Measurements from ENCODE around the gene CPEB4. TPM values are rescaled to one million over a fixed set of nuclear protein-coding genes. Genes with fewer than 3 reads are reported as not detected.

The CPEB4 gene
- total and polyA plus RNA-seq, 9 of the 15 experiments (the other 6 are each of a cell fraction or from before 2014, with no cell fraction given): 7.4 to 21.3 (median 12.4) TPM

- peak; percentile 68 for TF ChIP-seq RBBP5 (IDR thresholded peaks at IDR 0.05; ENCODE audit: borderline replicate concordance, insufficient read depth, low read length, poor library complexity, severe bottlenecking)
- peak; percentile 13; the same call in 1 of the 2 replicates for TF ChIP-seq PHF8 (IDR thresholded peaks at IDR 0.05; ENCODE audit: borderline replicate concordance, low read length)
- no peak for TF ChIP-seq FUS (optimal IDR thresholded peaks at IDR 0.05; ENCODE audit: low read depth, low read length)
- no peak for TF ChIP-seq ZNF263 (CRISPR knock-in tag; IDR thresholded peaks at IDR 0.05; ENCODE audit: borderline replicate concordance)
- no peak; the same call in 1 of the 2 replicates for TF ChIP-seq NFATC3 (IDR thresholded peaks at IDR 0.05)
- peak; percentile 47; the same call in 1 of the 2 replicates for TF ChIP-seq NCOA6 (IDR thresholded peaks at IDR 0.05)
- TF ChIP-seq SMARCB1 (IDR thresholded peaks at IDR 0.05; ENCODE audit: insufficient read length, low read depth): no peak
- TF ChIP-seq MYBL2 (IDR thresholded peaks at IDR 0.05; ENCODE audit: low read depth): no peak
- TF ChIP-seq MYBL2 (CRISPR knock-in tag; IDR thresholded peaks at IDR 0.05; ENCODE audit: borderline replicate concordance): no peak
- TF ChIP-seq ZNF717 (CRISPR knock-in tag; IDR thresholded peaks at IDR 0.05): no peak
- TF ChIP-seq ARID3B (CRISPR knock-in tag; IDR thresholded peaks at IDR 0.05; ENCODE audit: borderline replicate concordance): no peak
- TF ChIP-seq ZNF431 (CRISPR knock-in tag; IDR thresholded peaks at IDR 0.05): no peak
- TF ChIP-seq RUNX1 (IDR thresholded peaks at IDR 0.05; ENCODE audit: low read depth): peak; percentile 52; the same call in 1 of the 2 replicates
- TF ChIP-seq ZSCAN29 (IDR thresholded peaks at IDR 0.05): no peak
- TF ChIP-seq MTA2 (IDR thresholded peaks at IDR 0.05; ENCODE audit: low read depth): peak; percentile 88
- no peak for TF ChIP-seq KDM4B (IDR thresholded peaks at IDR 0.05; ENCODE audit: borderline replicate concordance in 2 of 2, low read depth in 1 of 2)
- TF ChIP-seq PTTG1 (tag; IDR thresholded peaks at IDR 0.05; ENCODE audit: low read depth): peak; percentile 42; the same call in 1 of the 2 replicates
- TF ChIP-seq, protein P1, sequence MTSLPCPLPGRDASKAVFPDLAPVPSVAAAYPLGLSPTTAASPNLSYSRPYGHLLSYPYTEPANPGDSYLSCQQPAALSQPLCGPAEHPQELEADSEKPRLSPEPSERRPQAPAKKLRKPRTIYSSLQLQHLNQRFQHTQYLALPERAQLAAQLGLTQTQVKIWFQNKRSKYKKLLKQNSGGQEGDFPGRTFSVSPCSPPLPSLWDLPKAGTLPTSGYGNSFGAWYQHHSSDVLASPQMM (CRISPR knock-in tag; IDR thresholded peaks at IDR 0.05): no peak
- peak; percentile 46; the same call in 1 of the 2 replicates for TF ChIP-seq ZNF41 (CRISPR knock-in tag; conservative IDR thresholded peaks at IDR 0.05)
- no peak for TF ChIP-seq NR1H2 (CRISPR knock-in tag; IDR thresholded peaks at IDR 0.05)
- TF ChIP-seq GTF2B (IDR thresholded peaks at IDR 0.05; ENCODE audit: extremely low read depth, insufficient read length): no peak
- no peak for TF ChIP-seq ZNF12 (CRISPR knock-in tag; IDR thresholded peaks at IDR 0.05)
- TF ChIP-seq U2AF2 (optimal IDR thresholded peaks at IDR 0.05; ENCODE audit: low read depth, low read length): no peak
- no peak for TF ChIP-seq ZC3H11A (IDR thresholded peaks at IDR 0.05; ENCODE audit: low read depth, low read length)
- TF ChIP-seq ZNF398 (CRISPR knock-in tag; IDR thresholded peaks at IDR 0.05): peak; percentile 48; the same call in 1 of the 2 replicates
Observed at GRCh38 chr5:173853370-173854131, 34.6 kb upstream of the CPEB4 start (continued).
